Neural cell (in vitro differentiated cells): ENCODE measurements around the gene SPEG.

ENCODE experiments used
- CTCF ChIP-seq: fragments of 450-650 bp; IDR thresholded peaks from 2 replicates; pipeline ENCODE4 v1.5.1; 2014; ENCODE audit warnings: antibody characterized with exemption, mild to moderate bottlenecking, moderate library complexity; ENCODE audit not compliant: poor library complexity, severe bottlenecking
- EP300 ChIP-seq: fragments of 450-650 bp; conservative IDR thresholded peaks from 2 replicates; pipeline ENCODE4 v1.6.1; 2014; ENCODE audit warnings: antibody characterized with exemption, mild to moderate bottlenecking, moderate library complexity; ENCODE audit not compliant: poor library complexity, severe bottlenecking
- EZH2 ChIP-seq: fragments of 200-600, 300-800 bp; shearing (Covaris generic), sonication (generic); IDR thresholded peaks from 2 replicates; pipeline ENCODE4 v1.6.1; 2014; ENCODE audit warnings: antibody characterized with exemption, low read length, borderline replicate concordance, mild to moderate bottlenecking; ENCODE audit not compliant: insufficient read depth, poor library complexity, severe bottlenecking
- MXI1 ChIP-seq: fragments of 450-650 bp; conservative IDR thresholded peaks from 2 replicates; pipeline ENCODE4 v1.6.1; 2014; ENCODE audit warnings: antibody characterized with exemption, mild to moderate bottlenecking; ENCODE audit not compliant: poor library complexity, severe bottlenecking
- POLR2AphosphoS5 ChIP-seq: IDR thresholded peaks from 2 replicates; pipeline ENCODE4 v1.6.1; 2012
- SMC3 ChIP-seq: fragments of 450-650 bp; conservative IDR thresholded peaks from 2 replicates; pipeline ENCODE4 v1.6.1; 2014; ENCODE audit warnings: antibody characterized with exemption, mild to moderate bottlenecking, moderate library complexity; ENCODE audit not compliant: poor library complexity
- TAF1 ChIP-seq: IDR thresholded peaks from 2 replicates; pipeline ENCODE4 v1.6.1; 2012; ENCODE audit warnings: low read depth

- no peak for TF ChIP-seq MXI1
- no peak for TF ChIP-seq TAF1
- no peak for TF ChIP-seq CTCF
- TF ChIP-seq POLR2AphosphoS5 = no peak
- TF ChIP-seq SMC3 = no peak
- TF ChIP-seq EP300 = no peak
- TF ChIP-seq EZH2 = no peak
Measured at GRCh38 chr2:219488149-219488843, 53.7 kb downstream of the SPEG start.
